OCI-LY1 (cell line): ENCODE measurements around the gene NKIRAS1.

Experiments
- EZH2 ChIP-seq: fragments of 200-600 bp; sonication (generic), shearing (Covaris generic); IDR thresholded peaks from 2 replicates; pipeline ENCODE4 v1.8.0; 2017; ENCODE audit warnings: borderline replicate concordance, mixed run types, mild to moderate bottlenecking, antibody characterized with exemption, low read length, moderate library complexity, mixed read lengths
- TF ChIP-seq, protein P1 (sequence below): fragments of 200-600 bp; sonication (generic), shearing (Covaris generic); IDR thresholded peaks from 2 replicates; pipeline ENCODE4 v1.5.1; 2017; ENCODE audit warnings: mild to moderate bottlenecking, antibody characterized with exemption, low read length, moderate library complexity, mixed read lengths

GRCh38 chr3:23940775-23941174 is 24.0 kb upstream of the NKIRAS1 start:
- TF ChIP-seq, protein P1, sequence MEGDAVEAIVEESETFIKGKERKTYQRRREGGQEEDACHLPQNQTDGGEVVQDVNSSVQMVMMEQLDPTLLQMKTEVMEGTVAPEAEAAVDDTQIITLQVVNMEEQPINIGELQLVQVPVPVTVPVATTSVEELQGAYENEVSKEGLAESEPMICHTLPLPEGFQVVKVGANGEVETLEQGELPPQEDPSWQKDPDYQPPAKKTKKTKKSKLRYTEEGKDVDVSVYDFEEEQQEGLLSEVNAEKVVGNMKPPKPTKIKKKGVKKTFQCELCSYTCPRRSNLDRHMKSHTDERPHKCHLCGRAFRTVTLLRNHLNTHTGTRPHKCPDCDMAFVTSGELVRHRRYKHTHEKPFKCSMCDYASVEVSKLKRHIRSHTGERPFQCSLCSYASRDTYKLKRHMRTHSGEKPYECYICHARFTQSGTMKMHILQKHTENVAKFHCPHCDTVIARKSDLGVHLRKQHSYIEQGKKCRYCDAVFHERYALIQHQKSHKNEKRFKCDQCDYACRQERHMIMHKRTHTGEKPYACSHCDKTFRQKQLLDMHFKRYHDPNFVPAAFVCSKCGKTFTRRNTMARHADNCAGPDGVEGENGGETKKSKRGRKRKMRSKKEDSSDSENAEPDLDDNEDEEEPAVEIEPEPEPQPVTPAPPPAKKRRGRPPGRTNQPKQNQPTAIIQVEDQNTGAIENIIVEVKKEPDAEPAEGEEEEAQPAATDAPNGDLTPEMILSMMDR, result no peak
- no peak for TF ChIP-seq EZH2
